Activated T-cell treated with anti-CD3 and anti-CD28 coated beads for 48 hours (primary cell): ENCODE data around the gene CD247.

Source experiments
- DNase-seq: peaks from one replicate; pipeline ENCODE4 v3.0.0-alpha.2; 2020; ENCODE audit warnings: low read depth

Gene CD247

GRCh38 chr1:167487614-167488013 is 30.7 kb downstream of the CD247 start:
- no peak for DNase-seq

- DNase-seq: no peak
Measured at GRCh38 chr1:167486090-167486824, 32.1 kb downstream of the CD247 start.

- no peak for DNase-seq
Measured at GRCh38 chr1:167484726-167485502, 33.4 kb downstream of the CD247 start.

GRCh38 chr1:167483790-167484189 is 34.5 kb downstream of the CD247 start:
- DNase-seq: no peak

GRCh38 chr1:167482184-167482583 is 36.1 kb downstream of the CD247 start:
- DNase-seq: no peak

GRCh38 chr1:167479331-167479979 is 38.9 kb downstream of the CD247 start:
- DNase-seq: no peak

GRCh38 chr1:167477986-167478385 is 40.3 kb downstream of the CD247 start:
- no peak for DNase-seq

- no peak for DNase-seq
Measured at GRCh38 chr1:167476061-167476460, 42.3 kb downstream of the CD247 start.

GRCh38 chr1:167474191-167474641 is 44.1 kb downstream of the CD247 start:
- no peak for DNase-seq

GRCh38 chr1:167473761-167474160 is 44.6 kb downstream of the CD247 start:
- no peak for DNase-seq

GRCh38 chr1:167472752-167473521 is 45.4 kb downstream of the CD247 start:
- no peak for DNase-seq

GRCh38 chr1:167471568-167471967 is 46.8 kb downstream of the CD247 start:
- DNase-seq: no peak

GRCh38 chr1:167469280-167469965 is 48.9 kb downstream of the CD247 start:
- DNase-seq: no peak

GRCh38 chr1:167467752-167468151 is 50.6 kb downstream of the CD247 start:
- no peak for DNase-seq

- DNase-seq: no peak
Measured at GRCh38 chr1:167467126-167467710, 51.1 kb downstream of the CD247 start.

- DNase-seq: no peak
Measured at GRCh38 chr1:167465743-167466142, 52.6 kb downstream of the CD247 start.

- no peak for DNase-seq
Measured at GRCh38 chr1:167465018-167465417, 53.3 kb downstream of the CD247 start.

GRCh38 chr1:167463875-167464575 is 54.3 kb downstream of the CD247 start:
- DNase-seq: no peak

GRCh38 chr1:167463080-167463479 is 55.2 kb downstream of the CD247 start:
- no peak for DNase-seq

- no peak for DNase-seq
Measured at GRCh38 chr1:167462341-167462740, 56.0 kb downstream of the CD247 start.
